Gastroesophageal sphincter (tissue), 3 donors: Measurements from ENCODE around the gene WNK2.

Experiments used
- EP300 ChIP-seq: sonication (generic); formaldehyde crosslinking; IDR thresholded peaks from one replicate; pipeline ENCODE4 v1.6.1; 2017; ENCODE audit warnings: antibody characterized with exemption, mild to moderate bottlenecking
- POLR2AphosphoS5 ChIP-seq: sonication (generic); formaldehyde crosslinking; IDR thresholded peaks from one replicate; pipeline ENCODE4 v1.6.1; 2017; ENCODE audit warnings: antibody characterized with exemption
- TF ChIP-seq, protein P1 (sequence below), 4 experiments: fragments of 200-600 bp in 2 of 4; fragments of 450-650 bp in 2 of 4; sonication (generic) in 1 of 4; IDR thresholded peaks; one replicate each; pipeline ENCODE4 v1.5.1; 2017 to 2019; ENCODE audit warnings: antibody characterized with exemption in 4 of 4, mild to moderate bottlenecking in 2 of 4, moderate library complexity in 2 of 4

DNA sequence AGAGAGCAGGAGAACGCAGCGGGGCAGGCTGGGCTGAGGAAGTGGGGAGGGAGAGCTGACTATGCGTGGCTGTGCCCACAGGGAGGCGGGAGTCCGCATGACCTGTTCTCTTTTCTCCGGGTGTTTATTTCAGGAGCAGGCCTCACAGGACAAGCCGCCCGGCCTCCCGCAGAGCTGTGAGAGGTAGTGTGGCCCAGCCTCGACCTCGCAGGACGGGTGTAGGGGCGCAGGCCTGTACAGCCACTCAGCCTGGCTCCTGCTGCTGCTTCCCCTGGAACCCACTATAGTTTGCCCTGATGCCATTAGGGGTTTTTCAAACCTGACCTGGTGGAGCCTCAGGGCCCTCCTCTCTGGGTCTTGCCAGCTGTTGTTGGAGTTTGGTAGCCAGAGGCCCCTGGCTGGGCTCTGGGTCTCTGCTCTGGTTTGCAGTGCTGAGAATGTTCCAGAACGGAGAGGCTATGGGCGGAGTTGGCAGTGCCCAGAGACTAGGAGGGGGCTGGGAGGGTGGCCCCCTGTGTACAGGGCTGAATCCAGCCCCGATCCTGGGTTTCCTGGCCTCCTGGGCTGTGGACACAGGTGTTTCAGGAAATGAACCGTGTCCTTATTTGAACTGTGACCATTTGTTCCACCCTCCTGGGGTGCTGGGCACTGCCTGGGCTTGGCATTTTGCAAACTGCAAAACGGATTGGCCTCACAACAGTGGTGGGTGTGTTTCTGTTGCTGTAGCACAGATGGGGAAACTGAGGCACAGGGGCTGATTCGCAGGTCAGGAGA, 78.8 kb downstream of the WNK2 start:
- TF ChIP-seq EP300 (no peak), POLR2AphosphoS5 (no peak)
- TF ChIP-seq, protein P1, sequence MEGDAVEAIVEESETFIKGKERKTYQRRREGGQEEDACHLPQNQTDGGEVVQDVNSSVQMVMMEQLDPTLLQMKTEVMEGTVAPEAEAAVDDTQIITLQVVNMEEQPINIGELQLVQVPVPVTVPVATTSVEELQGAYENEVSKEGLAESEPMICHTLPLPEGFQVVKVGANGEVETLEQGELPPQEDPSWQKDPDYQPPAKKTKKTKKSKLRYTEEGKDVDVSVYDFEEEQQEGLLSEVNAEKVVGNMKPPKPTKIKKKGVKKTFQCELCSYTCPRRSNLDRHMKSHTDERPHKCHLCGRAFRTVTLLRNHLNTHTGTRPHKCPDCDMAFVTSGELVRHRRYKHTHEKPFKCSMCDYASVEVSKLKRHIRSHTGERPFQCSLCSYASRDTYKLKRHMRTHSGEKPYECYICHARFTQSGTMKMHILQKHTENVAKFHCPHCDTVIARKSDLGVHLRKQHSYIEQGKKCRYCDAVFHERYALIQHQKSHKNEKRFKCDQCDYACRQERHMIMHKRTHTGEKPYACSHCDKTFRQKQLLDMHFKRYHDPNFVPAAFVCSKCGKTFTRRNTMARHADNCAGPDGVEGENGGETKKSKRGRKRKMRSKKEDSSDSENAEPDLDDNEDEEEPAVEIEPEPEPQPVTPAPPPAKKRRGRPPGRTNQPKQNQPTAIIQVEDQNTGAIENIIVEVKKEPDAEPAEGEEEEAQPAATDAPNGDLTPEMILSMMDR (IDR thresholded peaks at IDR 0.05), result no peak
